HEK293 (cell line): ENCODE results near the gene EDEM2.
"Not testable (repeated sequence)": the region's sequence is repeated elsewhere in the genome, so short reads cannot be mapped to it uniquely, and the experiment has no call there.

Experiments
- CTCF ChIA-PET: fragments of 350-600 bp; formaldehyde crosslinking; extraction: SDS; loops from one replicate; lab custom pipeline; 2021; ENCODE audit warnings: antibody characterized with exemption; lab: Yijun Ruan, JAX
- POLR2A ChIA-PET: fragments of 300-600 bp; formaldehyde crosslinking; extraction: SDS; loops from one replicate; lab custom pipeline; 2020; ENCODE audit warnings: antibody characterized with exemption, inconsistent platforms; lab: Yijun Ruan, JAX
- H3K27ac ChIP-seq: fragments of 200-500 bp; sonication (Bioruptor generic); 2 replicates; pipeline ENCODE4 v1.5.1; 2014; ENCODE audit warnings: low read depth, low read length, control low read depth, inconsistent platforms; ENCODE audit errors: extremely low read depth
- H3K36me3 ChIP-seq, 2 experiments: fragments of 200-500 bp in 1 of 2; sonication (Bioruptor generic) in 1 of 2; 1 replicate in 1 of 2; 2 replicates in 1 of 2; pipeline ENCODE4 v1.5.1; 2014 to 2017; ENCODE audit warnings: inconsistent platforms in 2 of 2, low read length in 2 of 2; ENCODE audit not compliant: control insufficient read depth in 2 of 2, insufficient read depth in 1 of 2
- H3K4me1 ChIP-seq: fragments of 200-500 bp; sonication (Bioruptor generic); 2 replicates; pipeline ENCODE4 v1.5.1; 2014; ENCODE audit warnings: mild to moderate bottlenecking, low read length, inconsistent platforms; ENCODE audit not compliant: control insufficient read depth, insufficient read depth
- H3K4me3 ChIP-seq: 2 replicates; pipeline ENCODE4 v1.5.1; 2011; ENCODE audit warnings: low read depth, mild to moderate bottlenecking, control low read depth, low read length, moderate library complexity
- H3K9me3 ChIP-seq: fragments of 200-500 bp; sonication (Bioruptor generic); 2 replicates; pipeline ENCODE4 v1.5.1; 2014; ENCODE audit warnings: low read depth, low read length, inconsistent platforms; ENCODE audit not compliant: control insufficient read depth, insufficient read depth
- GLIS2 ChIP-seq: fragments of 450-650 bp; formaldehyde crosslinking; IDR thresholded peaks from 2 replicates; pipeline ENCODE4 v1.5.1; 2016; ENCODE audit warnings: missing biosample characterization, missing genetic modification characterization
- HOXC10 ChIP-seq: sonication (generic); formaldehyde crosslinking; IDR thresholded peaks from 2 replicates; pipeline ENCODE4 v1.8.1; 2023; ENCODE audit warnings: mild to moderate bottlenecking, missing genetic modification reagents
- PRDM6 ChIP-seq: fragments of 450-650 bp; formaldehyde crosslinking; IDR thresholded peaks from 2 replicates; pipeline ENCODE4 v1.5.1; 2017; ENCODE audit warnings: missing biosample characterization, missing genetic modification characterization
- RBAK ChIP-seq: fragments of 450-650 bp; formaldehyde crosslinking; IDR thresholded peaks from 2 replicates; pipeline ENCODE4 v1.5.1; 2016; ENCODE audit warnings: missing biosample characterization, missing genetic modification characterization
- SP7 ChIP-seq: fragments of 450-650 bp; formaldehyde crosslinking; IDR thresholded peaks from 2 replicates; pipeline ENCODE4 v1.5.1; 2016; ENCODE audit warnings: missing biosample characterization, missing genetic modification characterization
- ZBTB1 ChIP-seq: fragments of 450-650 bp; formaldehyde crosslinking; IDR thresholded peaks from 2 replicates; pipeline ENCODE4 v1.5.1; 2016; ENCODE audit warnings: missing biosample characterization, missing genetic modification characterization
- ZBTB17 ChIP-seq: fragments of 450-650 bp; formaldehyde crosslinking; IDR thresholded peaks from 2 replicates; pipeline ENCODE4 v1.5.1; 2016; ENCODE audit warnings: missing biosample characterization, missing genetic modification characterization
- ZBTB20 ChIP-seq: fragments of 450-650 bp; formaldehyde crosslinking; IDR thresholded peaks from 2 replicates; pipeline ENCODE4 v1.5.1; 2016; ENCODE audit warnings: missing biosample characterization, missing genetic modification characterization
- ZBTB7A ChIP-seq: fragments of 450-650 bp; formaldehyde crosslinking; IDR thresholded peaks from 2 replicates; pipeline ENCODE4 v1.5.1; 2016; ENCODE audit warnings: low read depth, missing biosample characterization, missing genetic modification characterization
- ZNF146 ChIP-seq: fragments of 450-650 bp; formaldehyde crosslinking; IDR thresholded peaks from 2 replicates; pipeline ENCODE4 v1.5.1; 2016; ENCODE audit warnings: missing biosample characterization, missing genetic modification characterization
- ZNF169 ChIP-seq: fragments of 450-650 bp; formaldehyde crosslinking; IDR thresholded peaks from 2 replicates; pipeline ENCODE4 v1.5.1; 2016; ENCODE audit warnings: missing biosample characterization, missing genetic modification characterization
- ZNF221 ChIP-seq: fragments of 450-650 bp; formaldehyde crosslinking; IDR thresholded peaks from 2 replicates; pipeline ENCODE4 v1.5.1; 2017; ENCODE audit warnings: missing biosample characterization, missing genetic modification characterization, borderline replicate concordance
- ZNF23 ChIP-seq: fragments of 450-650 bp; formaldehyde crosslinking; IDR thresholded peaks from 2 replicates; pipeline ENCODE4 v1.5.1; 2016; ENCODE audit warnings: missing biosample characterization, missing genetic modification characterization, borderline replicate concordance
- ZNF391 ChIP-seq: fragments of 450-650 bp; formaldehyde crosslinking; IDR thresholded peaks from 2 replicates; pipeline ENCODE4 v1.5.1; 2016; ENCODE audit warnings: low read depth, missing biosample characterization, missing genetic modification characterization, borderline replicate concordance
- ZNF426 ChIP-seq: fragments of 450-650 bp; formaldehyde crosslinking; IDR thresholded peaks from 2 replicates; pipeline ENCODE4 v1.5.1; 2017; ENCODE audit warnings: missing biosample characterization, missing genetic modification characterization, mild to moderate bottlenecking, inconsistent platforms, moderate library complexity
- ZNF488 ChIP-seq: fragments of 450-650 bp; formaldehyde crosslinking; IDR thresholded peaks from 2 replicates; pipeline ENCODE4 v1.5.1; 2016; ENCODE audit warnings: missing biosample characterization, missing genetic modification characterization
- ZNF521 ChIP-seq: fragments of 450-650 bp; formaldehyde crosslinking; IDR thresholded peaks from 2 replicates; pipeline ENCODE4 v1.5.1; 2017; ENCODE audit warnings: missing biosample characterization, mild to moderate bottlenecking, missing genetic modification characterization
- ZNF596 ChIP-seq: fragments of 450-650 bp; IDR thresholded peaks from 2 replicates; pipeline ENCODE4 v1.5.0; 2018; ENCODE audit warnings: missing biosample characterization, mild to moderate bottlenecking, missing genetic modification characterization, moderate library complexity

Gene EDEM2

GRCh38 chr20:35192118-35192872, 45.2 kb upstream of the EDEM2 start:
- H3K4me1 ChIP-seq = no peaks in the 10 kb centered on the region
- no peak overlapping the region for H3K4me3 ChIP-seq
- no peaks in the 10 kb centered on the region for H3K9me3 ChIP-seq
- ChIA-PET POLR2A (no interaction called here), CTCF (interaction anchor here (1.1 to 2.0 kb wide), 2 partner anchors 10 to 16 kb away, joined by 6 read pairs; no protein-coding TSS in a partner anchor)
- H3K36me3 ChIP-seq = no peaks in the 10 kb centered on the region
- H3K27ac ChIP-seq = no peak overlapping the region
- TF ChIP-seq ZNF23 (no peak), ZNF596 (tag by site-specific recombination) (no peak), ZNF146 (tag by site-specific recombination) (no peak), ZNF391 (tag by site-specific recombination) (no peak), RBAK (no peak), HOXC10 (CRISPR knock-in tag) (no peak), ZNF488 (tag by site-specific recombination) (no peak), ZNF221 (tag by site-specific recombination) (no peak), ZNF169 (tag by site-specific recombination) (no peak), GLIS2 (tag by site-specific recombination) (no peak), ZBTB1 (tag by site-specific recombination) (no peak), PRDM6 (no peak)

GRCh38 chr20:35191419-35192117, 44.4 kb upstream of the EDEM2 start:
- no peaks in the 10 kb centered on the region for H3K4me1 ChIP-seq
- H3K4me3 ChIP-seq = no peak overlapping the region
- POLR2A ChIA-PET = no interaction called here
- H3K27ac ChIP-seq = no peak overlapping the region
- CTCF ChIA-PET = interaction anchor here (0.7 kb wide), 1 partner anchor 84 kb away, joined by 3 read pairs; no protein-coding TSS in a partner anchor
- H3K36me3 ChIP-seq = no peaks in the 10 kb centered on the region
- H3K9me3 ChIP-seq = no peaks in the 10 kb centered on the region
- TF ChIP-seq ZBTB7A (tag by site-specific recombination) (no peak), GLIS2 (tag by site-specific recombination) (no peak), ZBTB17 (no peak), SP7 (tag by site-specific recombination) (no peak), ZBTB20 (tag by site-specific recombination) (no peak), ZNF521 (tag by site-specific recombination) (no peak)

GRCh38 chr20:35190556-35190955, 43.4 kb upstream of the EDEM2 start:
- no peaks in the 10 kb centered on the region for H3K9me3 ChIP-seq
- POLR2A ChIA-PET = no interaction called here
- no peaks in the 10 kb centered on the region for H3K4me1 ChIP-seq
- TF ChIP-seq ZNF426 (tag by site-specific recombination) = no peak
- no peak overlapping the region for H3K27ac ChIP-seq
- no peaks in the 10 kb centered on the region for H3K36me3 ChIP-seq
- CTCF ChIA-PET = no interaction called here
- no peak overlapping the region for H3K4me3 ChIP-seq

- POLR2A ChIA-PET, H3K36me3 ChIP-seq, CTCF ChIA-PET, H3K4me1 ChIP-seq, H3K27ac ChIP-seq, H3K9me3 ChIP-seq, H3K4me3 ChIP-seq: not testable (repeated sequence)
Observed at GRCh38 chr20:35189223-35189622, 42.1 kb upstream of the EDEM2 start.
